HepG2 (cell line): ENCODE data around the gene TENT4B. TPM values are rescaled to one million over a fixed set of nuclear protein-coding genes. Genes with fewer than 3 reads are reported as not detected.

ENCODE experiments used
- ATAC-seq: fragments of 200-7000 bp; cut with Tn5 transposase; 3 replicates; pipeline ENCODE4 v1.9.1; 2020; ENCODE audit warnings: mild to moderate bottlenecking, moderate library complexity
- BruUV-seq: library from RNA; stranded (reverse); fragments of 400-500 nt; replicated peaks from 2 replicates; lab custom pipeline; 2021; lab: Mats Ljungman, UMichigan
- CTCF ChIA-PET: fragments of 300-600 bp; formaldehyde crosslinking; extraction: SDS; loops from one replicate; lab custom pipeline; 2021; ENCODE audit warnings: low total read pairs, inconsistent platforms, low intra/inter-chr PET ratio; lab: Yijun Ruan, JAX
- POLR2A ChIA-PET: fragments of 350-600 bp; sonication (Branson Sonifier 250); formaldehyde crosslinking; loops from one replicate; lab custom pipeline; 2020; ENCODE audit warnings: antibody characterized with exemption, inconsistent platforms; lab: Yijun Ruan, JAX
- DNase-seq: peaks from one replicate; pipeline ENCODE4 v3.0.0-alpha.2; 2015; ENCODE audit warnings: low spot score
- FAIRE-seq: peaks from 3 replicates; lab custom pipeline; 2011; peaks lifted over from hg19 to GRCh38; lab: Jason Lieb, UNC
- H2AFZ ChIP-seq: one replicate; pipeline ENCODE4 v1.6.1; 2011; ENCODE audit warnings: low read length, inconsistent platforms
- H3K27ac ChIP-seq: fragments of 300-600 bp; 3 replicates; pipeline ENCODE4 v1.8.0; 2011; ENCODE audit warnings: mixed run types, mild to moderate bottlenecking, mixed read lengths, low read length, inconsistent platforms; ENCODE audit not compliant: insufficient read depth; ENCODE audit errors: extremely low read length
- H3K27me3 ChIP-seq, 2 experiments: fragments of 200-600 bp in 1 of 2; 2 replicates in 1 of 2; 3 replicates in 1 of 2; pipeline versions ENCODE4 v1.6.0 to v1.8.0; 2011; ENCODE audit warnings: low read length in 2 of 2, mild to moderate bottlenecking in 2 of 2, moderate library complexity in 2 of 2, inconsistent platforms in 1 of 2; ENCODE audit not compliant: insufficient read depth in 2 of 2, control insufficient read depth in 1 of 2
- H3K36me3 ChIP-seq, 2 experiments: fragments of 200-600 bp in 1 of 2; replicated peaks in 1 of 2; 2 replicates in 1 of 2; 3 replicates in 1 of 2; pipeline versions ENCODE4 v1.5.1 to v1.8.0; 2011; ENCODE audit warnings: low read length in 2 of 2, inconsistent platforms in 1 of 2; ENCODE audit not compliant: insufficient read depth in 2 of 2, control insufficient read depth in 1 of 2
- H3K4me1 ChIP-seq: 2 replicates; pipeline ENCODE4 v1.5.1; 2012; ENCODE audit warnings: low read length, inconsistent platforms; ENCODE audit not compliant: insufficient read depth
- H3K4me2 ChIP-seq: 2 replicates; pipeline ENCODE4 v1.6.0; 2011; ENCODE audit warnings: low read depth, low read length, inconsistent platforms
- H3K4me3 ChIP-seq, 3 experiments: fragments of 200-600 bp in 1 of 3; sonication (generic), shearing (Covaris generic) in 1 of 3; replicated peaks in 1 of 3; 2 replicates each; pipeline ENCODE4 v1.5.1; 2011 to 2016; ENCODE audit warnings: low read length in 3 of 3, inconsistent platforms in 2 of 3, low read depth in 2 of 3, mild to moderate bottlenecking in 2 of 3, control low read depth in 1 of 3, mixed read lengths in 1 of 3; ENCODE audit not compliant: insufficient read depth in 1 of 3
- H3K79me2 ChIP-seq: one replicate; pipeline ENCODE4 v1.6.1; 2011; ENCODE audit warnings: low read length, inconsistent platforms; ENCODE audit not compliant: insufficient read depth
- H3K9ac ChIP-seq: 2 replicates; pipeline ENCODE4 v1.6.0; 2011; ENCODE audit warnings: mild to moderate bottlenecking, low read depth, low read length, inconsistent platforms; ENCODE audit not compliant: insufficient read depth
- H3K9me3 ChIP-seq: 2 replicates; pipeline ENCODE4 v1.5.1; 2012; ENCODE audit warnings: mild to moderate bottlenecking, low read length
- H4K20me1 ChIP-seq: 2 replicates; pipeline ENCODE4 v1.6.0; 2011; ENCODE audit warnings: inconsistent platforms, mild to moderate bottlenecking, low read length, moderate library complexity; ENCODE audit not compliant: insufficient read depth
- GATAD2A ChIP-seq: IDR thresholded peaks from 2 replicates; pipeline ENCODE4 v1.6.1; 2016
- KDM3A ChIP-seq: IDR thresholded peaks from 2 replicates; pipeline ENCODE4 v1.6.1; 2018; ENCODE audit warnings: low read depth, missing compliant biosample characterization
- NR2F1 ChIP-seq, 2 experiments: fragments of 450-650 bp in 1 of 2; formaldehyde crosslinking in 1 of 2; IDR thresholded peaks; 2 replicates each; pipeline versions ENCODE4 v1.5.0 to v1.6.1; 2016 to 2020; ENCODE audit warnings: mild to moderate bottlenecking in 1 of 2, missing compliant biosample characterization in 1 of 2, missing genetic modification reagents in 1 of 2, moderate library complexity in 1 of 2
- PHF8 ChIP-seq: sonication (generic); formaldehyde crosslinking; IDR thresholded peaks from 2 replicates; pipeline ENCODE4 v1.5.0; 2020; ENCODE audit warnings: missing genetic modification reagents
- PRMT3 ChIP-seq: sonication (generic); formaldehyde crosslinking; IDR thresholded peaks from 2 replicates; pipeline ENCODE4 v1.8.1; 2022; ENCODE audit warnings: low read depth, mild to moderate bottlenecking, moderate library complexity, missing genetic modification reagents, borderline replicate concordance
- ZNF142 ChIP-seq: sonication (generic); formaldehyde crosslinking; IDR thresholded peaks from 2 replicates; pipeline ENCODE4 v1.4.0; 2020; ENCODE audit warnings: missing genetic modification reagents
- ZNF350 ChIP-seq: sonication (generic); formaldehyde crosslinking; IDR thresholded peaks from 2 replicates; pipeline ENCODE4 v1.4.0; 2020; ENCODE audit warnings: mild to moderate bottlenecking, low read depth, missing genetic modification reagents, borderline replicate concordance
- ZNF382 ChIP-seq: sonication (generic); formaldehyde crosslinking; IDR thresholded peaks from 2 replicates; pipeline ENCODE4 v1.5.0; 2020; ENCODE audit warnings: missing genetic modification reagents, mild to moderate bottlenecking, borderline replicate concordance
- ZNF432 ChIP-seq: sonication (generic); formaldehyde crosslinking; IDR thresholded peaks from 2 replicates; pipeline ENCODE4 v1.5.0; 2020; ENCODE audit warnings: missing genetic modification reagents, mild to moderate bottlenecking, borderline replicate concordance
- ZNF530 ChIP-seq: sonication (generic); formaldehyde crosslinking; IDR thresholded peaks from 2 replicates; pipeline ENCODE4 v1.5.0; 2020; ENCODE audit warnings: low read depth, mild to moderate bottlenecking, missing genetic modification reagents
- ZNF839 ChIP-seq: sonication (generic); formaldehyde crosslinking; IDR thresholded peaks from 2 replicates; pipeline ENCODE4 v1.4.0; 2020; ENCODE audit warnings: missing genetic modification reagents, mild to moderate bottlenecking, borderline replicate concordance
- ZSCAN5A ChIP-seq: sonication (generic); formaldehyde crosslinking; IDR thresholded peaks from 2 replicates; pipeline ENCODE4 v1.8.0; 2022; ENCODE audit warnings: mild to moderate bottlenecking, missing genetic modification reagents, borderline replicate concordance
- WGBS: methylation state at CpG from one replicate; pipeline ENCODE4 v1.1.6; 2017; ENCODE audit warnings: low lambda C conversion rate; 5-methylcytosine and 5-hydroxymethylcytosine counted together
- in situ Hi-C: cut with HindIII; loops from 2 replicates; pipeline ENCODE4 v1.10.0; 2017; ENCODE audit warnings: low pct_unique_long_range_greater_than_20kb; ENCODE audit not compliant: extremely low pct_ligation_motif_present
- intact Hi-C: fragments of 100-400 bp; cut with micrococcal nuclease; formaldehyde crosslinking; loops from one replicate; pipeline ENCODE4 v1.10.0; 2022; ENCODE audit not compliant: unreplicated experiment
- polyA plus RNA-seq, 8 experiments: library from polyadenylated mRNA; depleted of rRNA in 3 of 8; stranded (reverse) in 7 of 8; unstranded in 1 of 8; fragments of >200 nt; fragmentation: Illumina TruSeq in 4 of 8; extraction: Trizol in 4 of 8; gene quantifications; 2 replicates each; pipeline versions ENCODE4 v1.2.1 to v1.2.3, GENCODE V29; 2011 to 2016; ENCODE audit warnings: low read depth in 4 of 8, missing spikeins in 1 of 8, mixed read lengths in 1 of 8; ENCODE audit not compliant: insufficient read depth in 1 of 8
- total RNA-seq, 5 experiments: library from RNA; depleted of rRNA; stranded (reverse); fragments of >200 nt; fragmentation: Illumina TruSeq; extraction: Trizol; gene quantifications; 2 replicates each; pipeline ENCODE4 v1.2.3, GENCODE V29; 2016; ENCODE audit warnings: low read depth in 1 of 5
- TF ChIP-seq, protein P1 (sequence below): sonication (generic); formaldehyde crosslinking; IDR thresholded peaks from 2 replicates; pipeline ENCODE4 v1.5.1; 2020; ENCODE audit warnings: mild to moderate bottlenecking, moderate library complexity, missing genetic modification reagents

Gene TENT4B
- total and polyA plus RNA-seq, 2 of the 13 experiments (the other 11 are each of a cell fraction or from before 2014, with no cell fraction given) = 15.0 to 32.8 TPM

DNA sequence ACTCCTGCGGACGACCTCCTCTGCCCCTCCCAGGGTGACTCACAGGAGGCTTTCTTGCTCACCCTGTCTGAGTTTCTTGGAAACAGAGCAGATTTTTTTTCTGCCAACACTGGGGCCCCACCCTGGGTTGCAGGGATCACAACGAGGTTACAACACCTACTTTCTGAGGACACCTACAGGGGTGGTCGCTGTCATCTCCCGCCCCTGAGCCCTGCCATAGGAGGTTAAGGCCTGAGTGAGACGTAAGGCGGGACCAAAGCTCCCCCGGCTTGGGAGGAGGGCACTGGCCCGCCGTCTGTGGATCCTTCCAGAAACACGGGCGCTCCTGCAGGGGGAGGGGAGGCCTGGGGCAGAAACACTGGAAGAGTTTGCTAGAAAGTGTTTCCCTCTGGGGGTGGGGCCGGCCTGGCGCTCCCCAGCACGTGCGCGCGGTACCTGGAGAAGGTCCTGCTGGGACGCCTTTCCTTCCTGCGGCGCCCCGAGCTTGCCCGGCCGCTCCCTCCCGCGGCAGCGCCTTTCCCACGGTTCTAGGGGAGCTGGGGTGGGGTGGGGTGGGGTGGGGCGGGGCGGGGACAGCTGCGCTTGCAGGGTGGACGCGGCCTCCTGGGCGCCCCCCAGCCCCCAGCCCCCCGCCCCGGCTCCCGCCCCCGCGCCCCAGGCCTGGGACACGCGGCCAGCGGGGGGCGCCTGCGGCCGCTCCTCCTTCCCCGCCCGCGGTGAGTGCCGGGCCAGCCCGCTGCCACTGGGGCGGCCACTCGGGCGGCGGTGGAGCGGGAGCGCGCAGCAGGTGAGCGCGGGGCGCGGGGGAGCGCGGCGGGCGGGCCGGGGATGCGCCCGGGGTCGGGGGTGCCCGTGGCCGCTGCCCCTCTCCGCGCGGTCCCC lies 92.6 kb downstream of the TENT4B start:
- ChIA-PET CTCF (interaction anchor here (0.8 kb wide), 1 partner anchor 65 kb away, joined by 3 read pairs; no protein-coding TSS in a partner anchor), POLR2A (interaction anchor here (1.1 kb wide), 1 partner anchor 15 kb away, joined by 3 read pairs; no protein-coding TSS in a partner anchor)
- H3K79me2 ChIP-seq = no peaks in the 10 kb centered on the region
- under 1% methylated on average over 18 of the region's 74 CpGs for WGBS
- peaks cover 0 to 29% of the 10 kb centered on the region in 2 experiments; a peak in 4 of 5 replicates for H3K27me3 ChIP-seq
- peak overlapping the region; percentile 79 to 85 (median 81) for H3K4me3 ChIP-seq
- FAIRE-seq (peak; percentile 26), DNase-seq (peak; percentile 16), ATAC-seq (peak; percentile 67)
- H3K4me1 ChIP-seq = peaks cover 25% of the 10 kb centered on the region
- no peaks in the 10 kb centered on the region for H3K36me3 ChIP-seq
- no peaks in the 10 kb centered on the region for H4K20me1 ChIP-seq
- H3K9me3 ChIP-seq = no peaks in the 10 kb centered on the region
- in situ Hi-C loops = loop anchor here (10.0 kb wide), 1 partner anchor 119 kb away; the partner anchor contains the start of gene BRD7
- no peak overlapping the region for H3K27ac ChIP-seq
- BruUV-seq = no TSS peak
- H3K9ac ChIP-seq = peak overlapping the region; percentile 58
- no peak overlapping the region for H2AFZ ChIP-seq
- H3K4me2 ChIP-seq = peak overlapping the region; percentile 89
- intact Hi-C loops = loop anchor here (5.0 to 10.0 kb wide), 2 partner anchors 112 to 419 kb away; no protein-coding TSS in a partner anchor
- TF ChIP-seq ZNF350 (CRISPR knock-in tag) (no peak), ZNF382 (CRISPR knock-in tag) (no peak), GATAD2A (CRISPR knock-in tag) (0 out of 2 replicates have a peak, but pooled peaks have one; percentile 14), KDM3A (CRISPR knock-in tag) (no peak), PRMT3 (CRISPR knock-in tag) (no peak), ZNF142 (CRISPR knock-in tag) (0 out of 2 replicates have a peak, but pooled peaks have one; percentile 17), ZNF432 (CRISPR knock-in tag) (no peak), ZSCAN5A (CRISPR knock-in tag) (no peak), ZNF839 (no peak), NR2F1 (CRISPR knock-in tag; IDR thresholded peaks at IDR 0.05) (no peak), ZNF530 (CRISPR knock-in tag) (no peak), PHF8 (CRISPR knock-in tag) (peak; percentile 20; the same call in 1 of the 2 replicates)
- TF ChIP-seq, protein P1, sequence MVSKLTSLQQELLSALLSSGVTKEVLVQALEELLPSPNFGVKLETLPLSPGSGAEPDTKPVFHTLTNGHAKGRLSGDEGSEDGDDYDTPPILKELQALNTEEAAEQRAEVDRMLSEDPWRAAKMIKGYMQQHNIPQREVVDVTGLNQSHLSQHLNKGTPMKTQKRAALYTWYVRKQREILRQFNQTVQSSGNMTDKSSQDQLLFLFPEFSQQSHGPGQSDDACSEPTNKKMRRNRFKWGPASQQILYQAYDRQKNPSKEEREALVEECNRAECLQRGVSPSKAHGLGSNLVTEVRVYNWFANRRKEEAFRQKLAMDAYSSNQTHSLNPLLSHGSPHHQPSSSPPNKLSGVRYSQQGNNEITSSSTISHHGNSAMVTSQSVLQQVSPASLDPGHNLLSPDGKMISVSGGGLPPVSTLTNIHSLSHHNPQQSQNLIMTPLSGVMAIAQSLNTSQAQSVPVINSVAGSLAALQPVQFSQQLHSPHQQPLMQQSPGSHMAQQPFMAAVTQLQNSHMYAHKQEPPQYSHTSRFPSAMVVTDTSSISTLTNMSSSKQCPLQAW (CRISPR knock-in tag) = 0 out of 2 replicates have a peak, but pooled peaks have one; percentile 48
